ENCODE data around the gene FMN1.

The FMN1 gene

DNA sequence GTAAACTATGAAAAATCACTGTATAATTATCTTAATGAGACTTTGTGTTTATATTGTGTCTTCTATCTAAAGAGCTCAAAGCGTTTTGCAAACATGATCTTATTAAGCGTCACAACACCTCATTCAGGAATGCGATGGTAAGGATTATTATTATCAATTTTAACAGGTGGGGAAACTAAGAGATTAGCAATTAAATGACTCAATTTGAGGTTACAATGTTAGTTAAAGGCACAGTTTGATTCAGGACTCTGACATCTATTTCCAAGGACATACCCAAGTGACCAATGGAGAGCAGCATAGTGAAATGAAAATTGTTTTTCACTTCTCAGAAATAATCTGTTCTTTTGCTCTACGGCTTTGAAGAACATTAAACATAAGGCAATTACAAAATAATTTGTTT is 74.6 kb downstream of the FMN1 start:
- DNase-seq (ENCODE audit: low read depth), result no peak

DNA sequence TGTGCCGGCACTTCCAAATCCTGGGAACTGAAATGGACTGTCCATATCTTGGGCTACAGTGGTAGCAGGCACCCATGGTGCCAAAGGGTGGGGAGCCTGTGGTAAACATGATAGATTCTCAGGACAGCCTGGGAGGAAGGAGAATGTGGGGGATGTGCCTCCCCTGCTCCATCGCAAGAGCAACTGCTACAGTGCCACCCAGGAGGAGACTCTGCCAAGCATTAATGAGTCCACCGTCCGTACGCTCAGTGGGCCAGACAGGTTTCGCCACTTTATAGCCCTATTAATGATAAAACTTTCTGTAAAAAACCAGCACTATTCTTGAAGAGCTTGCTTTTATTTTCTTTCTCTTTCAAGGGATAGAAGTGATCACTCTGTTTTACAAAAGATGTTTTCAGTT is 75.2 kb downstream of the FMN1 start:
- DNase-seq (ENCODE audit: low read depth), result no peak

DNA sequence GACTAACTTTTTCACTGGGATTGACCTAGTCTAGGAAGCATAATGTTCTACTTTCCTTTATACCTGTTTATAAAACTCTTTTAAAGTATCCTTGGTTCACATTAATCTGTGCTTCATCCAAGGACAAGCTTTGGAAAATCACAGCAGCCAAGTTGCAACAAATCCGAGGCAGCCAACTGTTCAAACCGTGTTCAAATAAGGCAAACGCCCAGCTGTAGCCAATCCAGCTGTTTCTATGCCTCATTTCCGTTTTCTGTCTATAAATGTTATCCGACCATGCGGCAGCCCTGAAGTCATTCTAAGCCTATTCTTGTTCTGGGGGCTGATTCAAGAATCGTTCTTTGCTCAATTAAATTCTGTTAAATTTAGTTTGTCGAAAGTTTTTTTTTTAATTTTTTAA is 78.3 kb downstream of the FMN1 start:
- DNase-seq (ENCODE audit: low read depth), result no peak

- DNase-seq (ENCODE audit: low read depth), result no peak
These were observed 79.2 kb downstream of the FMN1 start for GRCh38 chr15:33115191-33115861.

DNA sequence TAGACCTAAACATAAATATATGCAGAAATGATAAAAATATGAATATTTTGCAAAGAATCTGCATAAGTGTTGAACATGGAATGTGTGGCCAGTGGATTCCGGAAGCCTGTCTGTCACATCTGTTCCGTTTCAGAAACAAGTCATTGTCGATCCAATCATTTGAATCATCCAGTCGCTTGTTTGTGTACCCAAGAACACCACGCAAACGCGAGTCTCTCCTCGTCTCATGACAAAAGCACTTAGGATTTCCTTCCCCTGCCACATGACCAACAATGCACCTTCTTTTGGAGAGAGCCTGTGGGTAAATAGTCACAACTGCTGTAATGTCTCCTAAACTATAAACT is 80.2 kb downstream of the FMN1 start:
- no peak for DNase-seq (ENCODE audit: low read depth)

DNA sequence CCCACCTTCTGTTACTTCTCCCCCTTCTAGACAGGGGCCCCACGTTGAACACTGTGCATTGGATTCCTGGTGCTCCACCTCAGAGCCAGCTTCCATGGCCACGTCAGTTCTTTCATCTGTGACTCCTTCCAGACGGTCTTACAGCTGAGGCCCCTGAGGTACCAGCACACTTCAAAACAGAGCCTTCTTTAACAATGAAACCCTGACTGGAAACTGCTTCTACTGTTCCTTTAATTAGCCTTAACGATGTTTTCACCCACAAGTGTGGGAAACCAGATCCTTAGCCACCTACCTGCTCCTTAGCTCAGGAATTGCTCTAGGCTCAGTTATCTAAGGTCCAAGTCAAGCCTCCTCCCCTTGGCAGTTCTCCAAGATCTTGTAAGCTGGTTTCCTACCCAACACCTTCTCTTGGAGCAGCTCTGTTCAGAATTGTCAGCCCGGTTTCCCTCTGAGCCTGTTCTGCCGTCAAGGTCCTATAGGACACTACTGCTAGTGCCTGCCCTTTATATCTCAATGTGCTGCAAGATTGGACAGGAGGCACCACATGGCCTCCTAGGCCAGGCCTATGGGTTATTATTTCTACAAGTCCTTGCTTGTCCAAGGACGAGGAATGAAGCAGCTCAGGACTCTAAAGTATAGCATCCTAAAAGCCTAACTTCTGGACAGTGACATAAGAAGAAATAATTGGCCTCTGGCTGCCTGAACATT is 80.7 kb downstream of the FMN1 start:
- no peak for DNase-seq (ENCODE audit: low read depth)

DNA sequence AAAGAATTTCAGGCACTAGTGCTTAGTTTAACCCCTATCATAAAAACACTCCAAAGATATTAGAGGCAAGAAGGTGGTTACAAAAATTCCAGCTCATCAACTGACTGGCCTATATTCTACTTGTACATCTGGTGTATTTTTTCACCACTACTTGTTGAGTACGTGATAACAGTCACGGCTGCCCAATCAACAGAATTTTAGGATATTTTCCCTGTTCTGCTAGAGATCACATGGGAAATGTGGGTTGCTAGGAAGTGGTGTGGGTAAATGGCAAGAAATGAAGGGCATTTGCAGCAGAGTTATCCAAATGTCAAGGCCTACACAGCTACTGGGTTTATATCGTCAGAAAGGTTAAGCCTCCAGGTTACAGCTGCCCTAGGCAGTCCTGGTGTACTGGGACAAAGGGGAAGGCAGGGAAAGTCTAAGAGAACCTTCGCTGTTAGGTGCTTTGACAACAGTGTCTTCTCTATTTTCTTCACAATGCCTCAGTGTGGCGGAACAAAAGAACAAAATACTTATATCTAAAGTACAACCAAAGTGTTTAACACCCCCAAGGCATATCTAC is 81.9 kb downstream of the FMN1 start:
- no peak for DNase-seq (ENCODE audit: low read depth)

DNA sequence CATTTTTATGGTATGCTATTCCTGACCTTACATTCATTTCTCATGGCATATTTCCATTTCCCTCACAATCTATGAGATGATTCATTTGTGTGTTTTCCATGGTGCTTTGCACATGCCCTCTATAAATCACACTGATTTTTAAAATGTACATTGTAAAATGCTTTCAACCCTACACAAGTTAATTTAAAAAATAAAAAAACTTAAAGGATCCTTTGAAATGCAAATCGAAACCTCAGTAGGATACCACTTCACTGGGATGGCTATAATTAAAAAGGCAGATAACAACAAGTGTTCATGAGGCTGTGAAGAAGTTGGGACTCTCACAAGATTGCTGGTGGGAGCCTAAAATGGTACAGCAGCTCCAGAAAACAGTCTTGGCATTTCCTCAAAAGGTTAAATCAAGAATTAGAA is 83.5 kb downstream of the FMN1 start:
- DNase-seq (ENCODE audit: low read depth), result no peak

DNA sequence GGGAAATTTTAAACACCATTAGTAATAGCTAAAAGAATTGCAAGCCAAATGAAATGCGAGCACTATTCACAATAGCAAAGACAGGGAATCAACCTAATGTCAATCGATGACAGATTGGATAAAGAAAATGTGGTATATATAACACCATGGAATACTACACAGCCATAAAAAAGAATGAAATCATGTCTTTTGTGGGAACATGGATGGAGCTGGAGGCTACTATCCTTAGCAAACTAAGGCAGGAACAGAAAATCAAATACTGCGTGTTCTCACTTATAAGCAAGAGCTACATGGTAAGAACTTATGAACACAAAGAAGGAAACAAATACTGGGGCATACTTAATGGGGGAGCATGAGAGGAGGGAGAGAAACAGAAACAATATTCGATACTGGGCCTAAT is 85.2 kb downstream of the FMN1 start:
- DNase-seq (ENCODE audit: low read depth), result no peak

DNA sequence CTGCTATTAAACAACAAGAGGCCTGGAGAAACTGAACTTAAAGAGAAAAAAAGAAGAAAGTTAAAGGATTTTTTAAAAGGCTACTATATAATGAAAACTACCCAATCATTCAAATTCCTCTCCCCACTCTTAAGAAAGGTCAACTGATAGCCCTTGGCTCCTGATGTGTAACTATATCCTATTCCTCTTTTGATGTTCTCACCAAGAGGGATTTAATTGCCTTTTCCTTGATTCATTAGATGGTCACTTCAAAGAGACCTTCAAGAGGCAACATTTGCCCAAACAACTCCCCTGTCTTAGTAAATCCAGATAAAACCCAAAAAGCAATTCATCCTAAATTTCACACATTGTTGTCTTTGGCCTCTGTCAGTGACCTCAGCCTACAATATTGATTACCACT is 86.0 kb downstream of the FMN1 start:
- DNase-seq (ENCODE audit: low read depth), result no peak

DNA sequence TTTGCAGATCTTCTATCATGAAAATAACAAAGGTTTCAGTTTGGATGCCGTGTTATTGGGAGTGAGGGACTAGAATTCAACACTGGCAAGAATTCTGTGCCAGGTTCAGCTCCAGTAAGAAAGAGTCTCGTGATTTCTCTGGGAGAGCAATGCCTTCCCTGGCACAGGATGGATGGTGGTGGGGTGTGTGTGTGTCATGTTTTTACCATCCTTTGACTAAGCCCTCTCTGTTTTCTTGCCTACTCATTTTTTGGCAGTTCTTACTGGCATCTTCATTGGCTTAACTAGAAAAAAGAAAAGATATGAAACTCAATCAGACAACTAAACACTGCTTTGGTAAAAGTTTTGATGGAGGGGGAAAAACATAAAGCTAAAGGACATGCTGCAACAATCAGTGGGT is 86.6 kb downstream of the FMN1 start:
- DNase-seq (ENCODE audit: low read depth), result no peak

GRCh38 chr15:33104212-33104611 is 90.3 kb downstream of the FMN1 start:
- DNase-seq (ENCODE audit: low read depth), result peak; percentile 45

GRCh38 chr15:33101036-33101435 is 93.5 kb downstream of the FMN1 start:
- DNase-seq (ENCODE audit: low read depth), result no peak

GRCh38 chr15:33100314-33100713 is 94.2 kb downstream of the FMN1 start:
- DNase-seq (ENCODE audit: low read depth), result no peak

DNA sequence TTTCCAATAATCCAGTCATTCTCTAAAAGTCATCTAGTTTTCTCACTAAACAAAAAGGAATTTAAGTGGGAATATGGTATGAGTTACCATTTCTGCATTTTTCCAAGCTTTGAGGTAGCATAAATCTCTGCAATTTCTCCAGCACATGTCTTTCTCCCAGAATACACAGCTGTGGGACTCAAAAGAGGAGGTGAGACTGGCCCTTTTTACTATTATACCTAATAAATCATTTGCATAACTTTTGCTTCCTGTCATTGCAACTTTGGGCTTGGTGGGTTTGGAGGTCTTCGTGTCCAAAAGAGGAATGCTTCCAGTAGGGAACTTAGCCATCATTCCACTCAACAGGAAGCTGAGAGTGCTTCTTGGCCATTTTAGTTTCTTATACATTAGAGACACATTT is 94.8 kb downstream of the FMN1 start:
- no peak for DNase-seq (ENCODE audit: low read depth)

GRCh38 chr15:33099213-33099612 is 95.3 kb downstream of the FMN1 start:
- no peak for DNase-seq (ENCODE audit: low read depth)

GRCh38 chr15:33098094-33099058 is 96.1 kb downstream of the FMN1 start:
- peak; percentile 36 for DNase-seq (ENCODE audit: low read depth)

DNA sequence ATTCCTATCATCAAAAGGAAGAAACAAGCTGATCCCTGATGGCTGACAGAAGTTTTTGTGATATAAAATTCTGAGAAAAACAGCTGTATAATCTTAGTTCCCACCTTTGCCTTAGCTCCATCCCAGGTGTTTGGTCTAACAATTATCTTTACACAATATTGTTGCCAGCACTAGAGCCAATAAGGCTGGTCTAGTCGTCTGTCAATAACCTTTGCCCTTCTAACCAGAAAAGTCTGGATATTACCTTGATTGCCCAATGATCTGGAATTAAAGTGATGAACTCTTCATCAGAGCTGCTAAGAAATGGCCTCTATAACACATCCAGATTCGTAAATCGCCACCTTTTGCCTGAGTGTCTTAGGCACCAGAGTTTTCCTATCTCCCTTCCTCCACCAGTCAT is 98.4 kb downstream of the FMN1 start:
- DNase-seq (ENCODE audit: low read depth), result no peak

DNA sequence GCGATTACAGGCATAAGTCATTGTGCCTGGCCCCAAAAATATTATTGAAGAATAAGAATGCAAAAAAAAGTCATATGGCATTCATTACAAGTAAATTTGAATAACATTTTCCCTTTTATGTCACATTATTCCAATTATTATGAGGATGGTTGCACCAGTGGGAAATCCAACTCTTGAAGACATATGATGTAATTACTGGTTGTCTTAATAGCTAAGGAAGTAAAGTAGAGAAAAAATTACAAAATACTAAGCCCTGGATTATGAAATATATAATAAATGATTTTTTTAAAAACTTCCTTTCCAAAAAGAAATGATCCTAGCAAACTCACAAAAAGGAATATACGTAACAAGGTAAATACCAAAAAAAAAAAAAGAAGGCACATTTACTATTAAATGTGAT is 98.9 kb downstream of the FMN1 start:
- DNase-seq (ENCODE audit: low read depth), result no peak

GRCh38 chr15:33094336-33094735 is 100.2 kb downstream of the FMN1 start:
- DNase-seq (ENCODE audit: low read depth), result no peak

GRCh38 chr15:33093222-33093621 is 101.3 kb downstream of the FMN1 start:
- no peak for DNase-seq (ENCODE audit: low read depth)

DNA sequence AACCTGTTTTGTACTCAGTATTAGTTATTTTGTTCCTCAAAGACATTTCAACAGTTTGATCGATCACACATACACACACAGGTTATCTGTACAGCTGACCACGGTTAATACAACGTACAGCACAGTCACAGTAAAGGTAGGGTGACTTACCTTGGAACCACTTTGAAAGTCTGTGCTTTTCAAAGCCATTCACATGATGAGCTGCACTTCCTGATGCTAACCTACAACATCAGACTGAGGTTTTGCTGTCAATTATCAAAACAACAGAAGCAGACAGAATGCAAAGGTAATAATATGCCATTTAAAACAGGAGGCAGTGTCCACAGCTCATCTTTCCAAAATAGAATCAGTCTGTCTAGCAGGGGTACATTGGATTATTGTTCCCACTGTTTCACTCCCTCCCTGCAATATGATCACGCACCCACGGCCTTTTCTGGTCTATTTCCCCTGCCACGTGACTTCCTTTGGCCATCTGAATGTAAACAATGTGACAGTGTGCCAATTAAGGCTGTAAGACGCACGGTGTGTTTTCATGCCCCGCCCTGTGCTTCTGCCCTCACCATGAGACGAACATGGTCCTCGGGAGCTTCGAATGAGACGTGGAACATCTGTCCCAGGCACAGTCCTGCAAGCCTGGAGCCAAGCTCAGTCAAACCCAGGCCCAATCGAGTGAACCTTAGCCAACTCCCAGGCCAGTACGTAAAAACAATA is 102.4 kb downstream of the FMN1 start:
- DNase-seq (ENCODE audit: low read depth), result no peak

Data from GM04503 (cell line).